Neural progenitor cell (in vitro differentiated cells): ENCODE results near the gene ZNF581.

Source experiments
- EZH2 ChIP-seq: fragments of 200-600 bp; sonication (generic); IDR thresholded peaks from 2 replicates; pipeline ENCODE4 v1.6.1; 2017; ENCODE audit warnings: antibody characterized with exemption, mild to moderate bottlenecking, moderate library complexity
- EZH2phosphoT487 ChIP-seq: fragments of 200-600 bp; sonication (generic); IDR thresholded peaks from 2 replicates; pipeline ENCODE4 v1.6.1; 2017; ENCODE audit warnings: antibody characterized with exemption
- TF ChIP-seq, protein P1 (sequence below): fragments of 200-600 bp; sonication (generic); IDR thresholded peaks from 2 replicates; pipeline ENCODE4 v1.5.1; 2017; ENCODE audit warnings: antibody characterized with exemption, mild to moderate bottlenecking

DNA sequence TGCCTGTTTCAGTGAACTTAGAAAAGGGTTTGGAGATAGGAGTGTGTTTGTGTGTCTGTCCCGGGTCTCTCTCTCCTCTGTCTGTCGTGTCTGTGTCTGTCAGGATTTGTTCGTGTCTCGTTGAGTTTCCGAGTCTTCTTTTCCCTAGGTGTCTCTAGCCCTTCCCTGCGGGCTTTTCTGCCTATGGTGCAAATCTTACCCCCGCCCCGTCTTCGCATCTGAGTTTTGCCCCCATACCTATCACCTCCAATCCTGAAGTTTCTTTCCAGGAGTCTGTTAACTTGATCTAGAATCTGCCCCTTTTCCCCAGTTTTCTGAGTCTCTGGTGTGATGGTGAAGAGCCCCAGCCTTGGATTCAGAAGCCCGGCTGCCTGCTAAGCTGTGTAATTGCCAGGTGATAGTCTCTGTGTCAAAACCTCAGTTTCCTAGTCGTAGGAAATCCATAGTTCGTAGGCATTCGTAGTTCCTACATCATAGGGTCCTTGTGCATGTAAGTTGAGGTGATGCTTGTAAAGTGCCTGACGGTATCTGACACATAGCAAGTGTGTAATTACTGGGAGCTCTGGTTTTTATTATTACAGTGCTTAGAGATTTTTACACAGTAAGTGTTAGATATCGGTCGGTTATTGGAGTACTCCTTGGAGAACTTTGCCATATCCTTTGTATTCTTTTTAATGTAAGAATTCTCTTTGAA is 32.4 kb downstream of the ZNF581 start:
- TF ChIP-seq, protein P1, sequence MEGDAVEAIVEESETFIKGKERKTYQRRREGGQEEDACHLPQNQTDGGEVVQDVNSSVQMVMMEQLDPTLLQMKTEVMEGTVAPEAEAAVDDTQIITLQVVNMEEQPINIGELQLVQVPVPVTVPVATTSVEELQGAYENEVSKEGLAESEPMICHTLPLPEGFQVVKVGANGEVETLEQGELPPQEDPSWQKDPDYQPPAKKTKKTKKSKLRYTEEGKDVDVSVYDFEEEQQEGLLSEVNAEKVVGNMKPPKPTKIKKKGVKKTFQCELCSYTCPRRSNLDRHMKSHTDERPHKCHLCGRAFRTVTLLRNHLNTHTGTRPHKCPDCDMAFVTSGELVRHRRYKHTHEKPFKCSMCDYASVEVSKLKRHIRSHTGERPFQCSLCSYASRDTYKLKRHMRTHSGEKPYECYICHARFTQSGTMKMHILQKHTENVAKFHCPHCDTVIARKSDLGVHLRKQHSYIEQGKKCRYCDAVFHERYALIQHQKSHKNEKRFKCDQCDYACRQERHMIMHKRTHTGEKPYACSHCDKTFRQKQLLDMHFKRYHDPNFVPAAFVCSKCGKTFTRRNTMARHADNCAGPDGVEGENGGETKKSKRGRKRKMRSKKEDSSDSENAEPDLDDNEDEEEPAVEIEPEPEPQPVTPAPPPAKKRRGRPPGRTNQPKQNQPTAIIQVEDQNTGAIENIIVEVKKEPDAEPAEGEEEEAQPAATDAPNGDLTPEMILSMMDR, result no peak
- no peak for TF ChIP-seq EZH2
- no peak for TF ChIP-seq EZH2phosphoT487
